GM19025 (cell line): ENCODE measurements around the gene GIT1.
A peak's percentile ranks its signal among the peaks of the same experiment; 100 is the strongest.

Source experiments
- ATAC-seq: cut with Tn5 transposase; IDR thresholded peaks from one replicate; pipeline ENCODE4 v1.9.1; 2021; ENCODE audit warnings: mild to moderate bottlenecking, low read depth, moderate library complexity; ENCODE audit not compliant: unreplicated experiment

The GIT1 gene

GRCh38 chr17:29595107-29595942, 5.9 kb upstream of the GIT1 start:
- ATAC-seq, result no peak

- ATAC-seq, result no peak
Observed at GRCh38 chr17:29594519-29595090, 5.2 kb upstream of the GIT1 start.

- no peak for ATAC-seq
Observed at GRCh38 chr17:29593591-29594518, 4.4 kb upstream of the GIT1 start.

DNA sequence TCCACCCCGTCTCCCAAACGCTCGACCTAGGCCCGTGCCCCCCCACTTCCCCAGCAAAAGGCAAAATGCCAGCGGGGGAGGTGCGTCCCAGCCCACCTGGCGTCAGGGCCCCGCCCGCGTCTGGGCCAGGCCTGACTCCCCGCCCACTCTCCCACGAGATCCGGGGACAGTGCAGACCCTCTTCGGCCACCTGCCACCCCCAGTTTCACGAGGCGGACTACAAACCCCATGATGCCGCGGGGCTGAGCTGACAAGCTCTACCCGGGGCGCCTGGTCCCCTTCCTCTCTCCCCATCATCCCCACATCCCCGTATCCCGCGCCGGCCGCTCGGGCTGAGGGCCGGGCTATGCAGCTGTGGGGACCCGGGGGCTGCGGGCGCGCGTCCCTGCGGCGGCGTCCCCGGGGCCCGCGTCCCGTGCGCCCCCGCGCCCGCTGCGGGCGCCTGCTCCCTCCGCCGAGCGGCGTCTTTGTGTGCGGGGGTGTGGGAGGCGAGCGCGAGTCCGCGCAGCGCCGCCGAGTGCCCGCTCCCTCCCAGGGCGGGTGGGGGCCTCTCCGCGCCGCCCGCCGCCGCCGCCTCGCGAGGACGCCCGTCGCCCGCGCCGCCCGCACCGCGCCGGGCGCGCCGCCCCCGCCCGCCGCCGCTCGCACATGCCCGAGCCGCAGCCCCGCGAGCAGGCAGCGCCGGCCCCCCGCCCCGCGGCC, 3.6 kb upstream of the GIT1 start, which contains the start of gene ANKRD13B:
Gene ANKRD13B, plus strand, starts transcription at position 283 of the 702 bp plus-strand sequence. CDS start 490 bp downstream, outside the sequence.
- ATAC-seq, result no peak

DNA sequence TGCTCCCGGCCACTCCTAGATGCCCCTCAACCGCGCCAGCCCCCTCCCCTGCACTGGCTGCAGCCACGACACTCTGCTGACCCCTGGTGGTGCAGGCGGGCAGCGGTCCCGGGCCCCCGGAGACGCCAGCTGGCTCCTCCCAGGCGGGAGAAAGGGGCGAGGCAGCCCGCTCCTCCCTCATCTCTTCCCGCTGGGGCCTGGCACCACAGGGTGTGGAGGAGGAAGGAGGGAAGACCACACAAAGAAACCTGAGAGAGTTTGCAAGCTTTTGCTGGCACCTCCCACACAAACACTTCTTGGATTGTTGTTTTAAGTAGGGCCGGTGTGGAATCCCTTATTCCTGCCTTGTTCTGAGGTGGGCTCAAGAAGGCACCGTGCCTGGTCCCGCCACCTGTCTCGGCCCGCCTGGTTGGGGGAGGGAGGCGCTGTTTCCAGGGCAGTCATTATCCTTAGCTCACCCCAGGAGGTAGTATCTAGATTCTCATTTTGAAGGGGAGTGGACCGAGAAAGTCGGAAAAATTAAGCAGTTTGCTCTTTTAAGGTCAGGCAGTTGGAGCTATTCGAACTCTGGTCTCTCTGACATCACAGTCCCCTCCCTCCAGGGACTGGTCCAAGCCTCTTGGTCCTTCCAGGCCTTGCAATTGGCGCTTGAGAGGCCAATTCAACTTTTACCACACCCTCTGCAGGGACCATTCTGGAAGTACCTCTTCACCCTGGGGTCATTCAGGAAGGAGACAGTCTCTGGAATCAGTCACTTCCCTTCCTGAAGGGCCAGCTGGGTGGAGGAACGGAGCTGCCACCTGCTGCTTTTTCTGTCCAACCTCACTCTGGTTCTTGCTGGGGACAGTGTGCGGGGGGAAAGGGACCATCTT, 2.5 kb upstream of the GIT1 start:
- ATAC-seq, result no peak

DNA sequence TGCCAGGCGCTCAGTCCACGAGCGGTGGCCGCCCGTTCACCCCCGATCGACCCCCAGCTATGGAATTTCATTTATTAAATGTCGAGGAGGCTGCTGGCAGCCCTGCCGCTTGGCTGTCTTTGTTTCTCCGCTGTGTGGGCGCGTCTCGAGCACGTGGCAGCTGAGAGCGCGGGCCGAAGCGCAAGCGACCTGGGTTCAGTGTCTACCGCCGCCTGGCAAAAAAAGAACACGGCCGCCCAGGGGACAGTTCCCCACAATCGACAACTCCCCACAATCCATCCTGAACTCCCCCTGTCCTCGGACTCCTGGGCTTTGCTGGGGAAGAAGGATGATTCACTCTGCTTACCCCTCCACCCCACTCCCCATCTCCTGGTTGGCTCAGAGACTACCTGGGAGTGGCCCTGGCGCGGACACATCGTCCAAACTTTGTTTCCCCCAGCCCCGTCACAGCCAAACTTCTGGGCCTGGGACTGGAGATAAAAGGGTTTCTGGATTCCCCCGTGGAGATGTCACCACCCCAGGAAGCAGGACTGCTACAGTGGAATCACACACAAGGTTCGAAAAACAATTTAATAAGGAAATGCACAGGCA, 1.8 kb upstream of the GIT1 start:
- ATAC-seq, result no peak

- no peak for ATAC-seq
Observed at GRCh38 chr17:29590411-29591145, 1.1 kb upstream of the GIT1 start.

DNA sequence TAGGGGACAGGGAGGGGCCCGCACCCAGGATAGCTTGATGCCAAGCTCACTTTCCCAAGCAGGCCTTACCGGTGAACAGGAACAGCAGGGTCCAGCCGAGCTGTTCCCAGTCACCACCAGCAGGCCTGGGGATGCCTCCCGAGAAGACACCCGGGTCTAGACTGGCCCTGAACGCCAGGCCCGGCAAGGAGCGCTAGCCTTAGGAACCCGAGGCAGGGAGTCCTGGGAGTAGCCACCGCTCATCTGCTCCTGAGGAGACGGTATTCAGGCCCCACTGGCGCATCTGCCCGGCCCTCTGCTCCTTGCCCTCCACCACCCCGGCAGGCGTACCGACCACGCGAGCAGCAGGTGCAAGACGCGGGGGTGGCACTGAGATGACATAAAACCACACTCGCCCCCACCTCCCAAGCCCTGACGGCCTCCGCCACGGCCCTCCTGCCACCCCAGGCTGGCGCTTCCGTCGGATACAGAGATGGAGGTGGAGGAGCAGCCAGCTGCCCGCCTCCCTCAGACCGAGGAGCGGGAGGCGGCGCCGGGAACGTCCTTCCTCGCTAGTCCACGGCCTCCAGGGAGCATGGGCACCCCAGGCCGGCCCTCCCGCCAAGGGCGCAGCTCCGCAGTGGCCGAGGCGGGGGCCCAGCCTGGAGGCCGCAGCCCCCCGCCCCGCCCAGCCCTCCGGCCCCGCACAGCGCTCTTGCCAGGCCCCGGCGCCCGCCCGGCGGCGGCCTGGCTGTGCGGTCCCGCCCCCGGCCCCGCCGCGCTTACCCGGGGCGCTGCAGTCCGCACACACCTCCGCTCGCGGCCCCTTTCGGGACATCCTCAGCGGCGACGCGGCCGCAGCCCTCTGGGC, 661 bp downstream of the GIT1 start:
- ATAC-seq, result peak; percentile 20

- ATAC-seq, result no peak
Observed at GRCh38 chr17:29588017-29588561, 1.4 kb downstream of the GIT1 start.

GRCh38 chr17:29587591-29587990, 1.9 kb downstream of the GIT1 start:
- ATAC-seq, result no peak

GRCh38 chr17:29586676-29587469, 2.6 kb downstream of the GIT1 start:
- no peak for ATAC-seq

- ATAC-seq, result no peak
Observed at GRCh38 chr17:29585080-29585751, 4.2 kb downstream of the GIT1 start.

- ATAC-seq, result no peak
Observed at GRCh38 chr17:29584452-29585079, 4.9 kb downstream of the GIT1 start.

- ATAC-seq, result no peak
Observed at GRCh38 chr17:29583324-29584248, 5.9 kb downstream of the GIT1 start.
